Hypothalamus (tissue), 51 donors: Measurements from ENCODE around the gene TNPO3.
A peak's percentile ranks its signal among the peaks of the same experiment; 100 is the strongest.

Source experiments
- DNase-seq, 51 donors: peaks; one replicate each; lab custom pipeline; 2025; lab: John Stamatoyannopoulos, UW

TNPO3 gene

GRCh38 chr7:128940494-128941322 lies 114.2 kb downstream of the TNPO3 start:
- peak in 17 of 51 donors; percentile 13 to 46 (median 29) for DNase-seq

- DNase-seq, result no peak
Measured at GRCh38 chr7:128939861-128940410, 115.0 kb downstream of the TNPO3 start.

GRCh38 chr7:128939075-128939860 lies 115.6 kb downstream of the TNPO3 start:
- DNase-seq, result peak in 3 of 51 donors; percentile 15 to 25 (median 23)

- DNase-seq, result no peak
Measured at GRCh38 chr7:128938544-128939074, 116.3 kb downstream of the TNPO3 start.

GRCh38 chr7:128937647-128938543 lies 117.0 kb downstream of the TNPO3 start, which contains the start of gene IRF5:
Gene IRF5, plus strand, starts transcription at chr7:128937927. Its CDS starts 4,155 bp downstream, at chr7:128942082.
- peak in 9 of 51 donors; percentile 13 to 44 (median 32) for DNase-seq

GRCh38 chr7:128937271-128937646 lies 117.7 kb downstream of the TNPO3 start:
- DNase-seq, result no peak

- no peak for DNase-seq
Measured at GRCh38 chr7:128936798-128937197, 118.1 kb downstream of the TNPO3 start.

- no peak for DNase-seq
Measured at GRCh38 chr7:128935342-128935730, 119.6 kb downstream of the TNPO3 start.

GRCh38 chr7:128934361-128935341 lies 120.3 kb downstream of the TNPO3 start:
- peak in 1 of 51 donors; percentile 21 for DNase-seq

- DNase-seq, result peak in 13 of 51 donors; percentile 6 to 61 (median 26)
Measured at GRCh38 chr7:128933180-128933891, 121.6 kb downstream of the TNPO3 start.

GRCh38 chr7:128932862-128933179 lies 122.1 kb downstream of the TNPO3 start:
- no peak for DNase-seq

- DNase-seq, result no peak
Measured at GRCh38 chr7:128931965-128932861, 122.7 kb downstream of the TNPO3 start.

GRCh38 chr7:128931190-128931798 lies 123.6 kb downstream of the TNPO3 start:
- no peak for DNase-seq

GRCh38 chr7:128928882-128929788 lies 125.8 kb downstream of the TNPO3 start:
- no peak for DNase-seq

GRCh38 chr7:128928159-128928813 lies 126.6 kb downstream of the TNPO3 start:
- no peak for DNase-seq
